Activated naive CD8-positive, alpha-beta T cell treated with anti-CD3 and anti-CD28 coated beads, Interleukin-2, amount 50 U/mL, for 16 hours (primary cell): Measurements from ENCODE around the gene DYNLT2.
"Not testable (repeated sequence)": the region's sequence is repeated elsewhere in the genome, so short reads cannot be mapped to it uniquely, and the experiment has no call there.

Source experiments
- DNase-seq: peaks from one replicate; pipeline ENCODE4 v3.0.0-alpha.2; 2020; ENCODE audit warnings: low read depth, low spot score

The DYNLT2 gene

DNA sequence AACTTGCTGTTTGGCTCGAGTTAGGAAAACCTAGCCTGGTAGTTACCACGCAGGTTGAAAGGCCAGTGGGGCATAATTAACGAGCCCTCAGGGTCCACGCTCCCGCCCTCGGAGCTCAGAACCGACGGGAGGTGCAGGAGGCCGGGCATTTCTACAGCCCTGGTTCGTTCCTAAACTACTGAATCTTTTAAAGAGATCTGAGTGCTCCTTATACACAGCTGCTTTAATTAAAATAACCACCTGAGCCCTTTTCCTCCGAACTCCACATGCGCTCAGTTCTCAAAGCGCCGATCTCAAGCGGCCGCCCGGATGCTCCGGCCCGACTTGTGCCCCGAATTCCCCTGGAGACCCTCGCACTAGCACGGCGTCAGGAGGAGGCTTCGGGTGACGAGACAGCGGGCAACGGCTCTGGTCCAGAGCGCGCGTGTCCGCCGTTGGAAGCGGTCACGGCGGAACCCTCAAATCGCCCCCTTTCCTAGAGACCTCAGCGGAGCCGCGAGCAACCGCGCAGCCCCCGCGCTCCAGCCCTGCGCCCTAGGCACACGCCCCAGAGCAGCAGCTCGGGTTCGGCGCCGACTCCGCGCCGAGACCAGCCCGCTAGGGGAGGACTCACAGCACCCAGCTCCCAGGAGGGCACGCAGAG is 49.9 kb downstream of the DYNLT2 start:
- no peak for DNase-seq

DNA sequence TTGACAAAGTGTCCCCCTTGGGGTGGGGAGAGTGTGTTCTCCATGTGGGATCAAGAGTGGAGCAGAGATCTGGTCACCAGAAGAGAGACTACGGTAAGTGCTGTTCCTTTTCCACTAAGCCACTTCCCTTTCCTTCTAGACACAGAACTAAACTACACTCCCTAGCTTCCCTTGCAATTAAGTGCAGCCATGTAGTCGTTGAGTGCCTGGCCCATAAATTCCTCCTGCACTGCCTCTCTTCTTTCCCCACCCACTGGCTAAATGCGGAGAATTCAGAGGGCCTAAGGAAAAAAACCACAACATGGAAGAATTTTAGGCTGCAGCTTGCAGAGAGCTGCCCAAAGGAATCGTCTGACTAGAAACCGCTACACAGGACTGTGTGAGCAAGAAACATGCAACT is 51.1 kb downstream of the DYNLT2 start:
- DNase-seq = no peak

DNA sequence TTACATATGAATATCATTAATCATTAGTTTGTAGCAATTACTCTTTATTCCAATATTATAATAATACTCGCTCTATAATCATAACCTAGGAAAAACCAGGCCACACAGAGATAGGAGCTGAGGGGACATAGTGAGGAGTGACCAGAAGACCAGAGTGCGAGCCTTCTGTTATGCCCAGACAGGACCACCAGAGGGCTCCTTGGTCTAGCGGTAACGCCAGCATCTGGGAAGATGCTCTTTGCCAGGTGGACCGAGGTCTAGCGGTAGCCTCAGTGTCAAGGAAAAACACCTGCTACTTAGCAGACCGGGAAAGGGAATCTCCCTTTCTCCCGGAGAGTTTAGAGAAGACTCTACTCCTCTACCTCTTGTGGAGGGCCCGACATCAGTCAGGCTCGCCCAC is 54.3 kb downstream of the DYNLT2 start:
- DNase-seq = not testable (repeated sequence)

DNA sequence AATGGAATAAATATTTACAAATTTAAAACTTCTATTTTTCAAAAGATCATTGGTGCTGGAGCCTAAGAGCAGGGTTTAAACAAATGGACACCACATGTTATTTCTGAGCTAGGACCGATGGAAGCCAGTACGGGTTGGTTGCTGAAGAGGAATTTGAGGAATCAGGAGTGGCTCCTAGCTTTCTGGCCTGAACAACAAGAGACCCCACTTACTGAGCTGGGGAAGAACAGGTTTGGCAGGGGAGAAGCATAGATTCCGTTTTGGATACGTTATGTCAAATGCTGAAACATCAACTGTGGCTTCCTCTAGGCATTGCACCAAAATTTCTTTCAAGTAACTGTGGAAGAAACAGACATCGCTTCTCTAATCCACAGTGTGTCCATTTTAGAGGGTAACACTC is 56.2 kb downstream of the DYNLT2 start:
- DNase-seq = no peak

GRCh38 chr6:169692516-169692915 is 58.9 kb downstream of the DYNLT2 start:
- DNase-seq = no peak

DNA sequence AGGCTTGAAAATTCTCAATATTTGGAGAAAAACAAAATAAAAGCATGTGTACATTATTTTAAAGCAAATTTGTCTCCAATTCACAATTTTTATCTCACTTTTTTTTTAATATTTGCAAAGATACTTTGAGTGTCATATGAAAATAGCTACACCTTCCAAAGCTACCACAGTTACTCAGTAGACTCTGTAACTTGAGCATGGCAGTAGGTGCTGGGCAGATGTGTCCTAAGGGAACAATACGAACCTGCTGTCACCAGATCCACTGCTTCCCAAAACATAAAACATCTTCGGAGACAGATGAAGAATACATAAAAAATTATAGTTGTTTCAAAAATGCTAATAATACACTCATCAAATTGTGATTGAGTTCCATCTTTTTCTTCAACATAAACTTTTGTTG is 60.1 kb downstream of the DYNLT2 start:
- no peak for DNase-seq
